Ureter (tissue), 1 donor: ENCODE measurements around the gene MEIS2. TPM values are rescaled to one million over a fixed set of nuclear protein-coding genes. Genes with fewer than 3 reads are reported as not detected.

Source experiments
- DNase-seq: peaks from one replicate; pipeline ENCODE4 v3.0.0-alpha.2; 2020; ENCODE audit warnings: low spot score
- total RNA-seq: library from RNA; stranded (reverse); gene quantifications from one replicate; pipeline ENCODE4 v1.2.4, GENCODE V29; 2023
- donor health status: DM: yes; HTN: yes; CAD: no.

Gene MEIS2
- total RNA-seq, 1 donor from 2014 or later = 74.8 TPM

DNA sequence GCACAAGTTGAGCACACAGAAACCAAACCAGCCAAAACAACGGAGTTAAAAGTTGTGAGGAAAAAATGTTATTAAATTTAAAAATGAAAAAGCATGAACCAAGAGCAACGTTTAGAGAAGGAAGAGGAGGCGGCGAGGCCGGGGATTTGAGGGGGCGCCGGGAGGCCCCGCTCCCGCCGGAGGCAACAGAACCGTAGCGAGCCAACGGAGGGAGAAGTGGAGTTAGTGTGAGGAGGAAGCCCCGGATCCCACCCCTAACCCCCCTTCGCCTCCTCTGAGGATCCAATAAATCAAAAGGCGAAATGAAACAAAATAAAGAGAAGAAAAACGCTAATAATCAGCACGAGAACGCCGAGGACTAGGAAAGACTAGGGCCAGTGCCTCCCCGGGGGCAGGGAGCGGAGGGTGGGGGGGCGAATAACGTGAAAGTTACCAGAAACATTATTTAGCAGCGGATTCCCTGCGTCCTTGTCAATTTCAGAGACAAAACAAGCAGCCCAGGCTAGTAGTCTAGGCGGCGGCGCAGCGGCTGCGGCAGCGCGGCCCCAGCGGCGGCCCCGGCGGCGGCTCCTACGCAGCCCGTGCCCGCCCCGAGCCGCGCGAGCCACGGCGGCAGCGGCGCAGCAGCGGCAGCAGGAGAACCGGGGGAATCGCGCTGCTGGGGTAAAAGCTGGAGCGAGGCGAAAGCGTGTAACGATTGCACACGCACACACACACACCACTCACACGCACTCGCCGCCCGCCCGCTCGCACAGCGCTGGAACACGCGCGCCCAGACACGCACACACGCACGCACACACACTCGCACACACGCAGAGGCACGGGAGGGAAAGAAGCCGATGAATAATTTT is 1.7 kb downstream of the MEIS2 start:
- DNase-seq = no peak

GRCh38 chr15:37097144-37097919 is 3.0 kb downstream of the MEIS2 start:
- no peak for DNase-seq

DNA sequence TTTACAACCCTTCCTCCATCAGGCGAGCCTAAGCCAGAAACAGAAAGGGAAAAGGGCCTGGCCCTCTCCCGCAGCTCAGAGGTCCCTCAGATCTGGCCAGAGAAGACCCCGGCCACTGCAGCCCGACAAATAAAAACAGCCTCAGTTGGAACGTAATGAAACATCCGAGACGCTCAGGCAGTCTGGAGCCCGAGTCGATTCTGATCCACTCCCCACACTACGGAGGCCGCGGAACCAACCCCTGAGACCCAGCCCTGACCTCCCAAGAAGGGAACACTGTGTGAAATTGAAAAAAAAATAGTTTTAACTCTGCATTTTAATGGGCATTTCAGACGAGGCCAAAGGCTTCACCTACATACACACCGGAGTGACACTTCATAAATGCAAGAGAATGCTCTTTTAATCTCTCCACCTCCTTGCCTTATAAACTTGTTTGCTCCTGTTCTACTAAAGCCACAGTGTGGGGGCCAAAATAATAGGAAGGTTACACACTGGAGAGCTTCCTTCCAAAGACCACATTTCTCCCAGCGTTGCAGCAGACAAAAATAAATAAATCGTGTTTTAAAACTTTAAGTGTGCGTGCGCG is 3.7 kb downstream of the MEIS2 start:
- DNase-seq = no peak

DNA sequence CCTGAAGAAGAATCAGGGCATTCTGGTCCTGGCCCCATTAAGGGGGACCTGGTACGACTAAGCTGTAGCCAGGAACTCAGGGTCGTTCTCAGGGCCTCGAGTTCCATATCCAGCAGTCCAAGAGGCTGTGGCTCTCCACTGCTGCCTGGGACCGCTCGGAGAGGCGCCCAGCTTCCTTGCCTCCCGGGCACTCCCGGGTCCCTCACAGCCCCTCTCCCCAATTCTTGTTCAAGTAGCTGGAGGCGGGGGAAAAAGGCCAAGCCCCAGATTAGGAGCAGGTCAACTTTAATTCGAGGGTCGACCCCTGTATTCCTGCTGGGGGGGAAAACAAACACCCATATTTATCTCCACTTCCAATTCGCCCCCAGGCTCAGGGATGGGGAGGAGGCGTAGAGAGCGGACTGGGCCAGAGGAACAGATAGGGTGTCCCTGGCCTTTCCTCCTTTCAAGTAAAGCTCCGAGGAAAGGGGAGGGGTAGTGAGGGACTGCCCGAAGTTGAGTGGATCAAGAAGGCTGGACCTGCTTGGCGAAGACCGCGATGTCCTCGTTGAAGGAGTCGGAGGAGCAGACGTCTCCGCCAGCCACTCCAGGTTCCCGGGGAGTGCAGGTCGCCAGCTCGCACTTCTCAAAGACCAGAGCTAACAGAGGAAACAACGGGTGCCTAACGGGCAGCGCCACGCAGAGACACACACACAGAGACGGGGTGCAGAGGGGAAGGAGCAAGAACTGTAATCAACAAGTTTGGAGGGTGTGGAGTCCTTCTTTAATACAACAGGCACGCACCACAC is 4.4 kb downstream of the MEIS2 start:
- no peak for DNase-seq

GRCh38 chr15:37094915-37095711 is 5.2 kb downstream of the MEIS2 start:
- DNase-seq = no peak

- DNase-seq = no peak
Measured at GRCh38 chr15:37094333-37094914, 5.9 kb downstream of the MEIS2 start.

DNA sequence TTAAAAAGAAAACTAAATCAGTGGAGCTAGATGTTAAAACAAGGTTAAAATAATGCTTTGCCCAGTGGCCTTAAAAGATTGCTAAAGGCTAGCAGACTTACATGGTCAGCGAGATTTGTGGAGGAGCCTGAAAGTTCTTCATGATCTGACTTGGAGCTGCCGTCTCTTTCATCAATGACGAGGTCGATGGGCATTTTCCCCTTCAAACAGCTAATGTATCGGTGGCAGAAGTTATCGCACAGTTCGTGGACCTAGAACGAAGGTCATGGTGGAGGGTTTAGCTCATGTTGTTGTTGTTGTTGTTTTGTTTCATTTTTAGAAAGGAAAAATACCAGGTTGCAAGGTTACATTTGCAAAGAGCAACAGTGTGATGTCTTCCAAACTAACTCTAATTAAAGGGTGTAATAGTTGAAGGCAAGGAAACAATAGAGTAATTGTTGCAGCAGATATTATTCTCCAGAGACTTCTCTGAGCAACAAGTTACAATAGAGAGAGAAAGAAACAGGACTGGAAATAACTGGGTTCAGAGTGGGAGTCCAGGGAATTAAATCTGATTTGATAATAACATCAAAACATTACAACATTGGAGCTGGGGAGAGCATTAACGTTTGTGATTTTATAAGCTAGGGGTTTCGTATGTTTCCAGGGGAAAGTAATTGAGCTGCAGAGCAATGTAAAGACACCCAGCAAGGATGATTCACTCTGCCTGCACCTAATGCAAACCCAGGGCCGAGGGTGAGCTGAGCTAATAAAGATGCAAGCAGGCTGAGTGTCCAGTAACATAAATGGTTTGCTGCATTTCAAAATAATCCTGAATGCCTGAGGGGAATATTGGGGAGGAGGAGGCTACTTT is 6.6 kb downstream of the MEIS2 start:
- no peak for DNase-seq

DNA sequence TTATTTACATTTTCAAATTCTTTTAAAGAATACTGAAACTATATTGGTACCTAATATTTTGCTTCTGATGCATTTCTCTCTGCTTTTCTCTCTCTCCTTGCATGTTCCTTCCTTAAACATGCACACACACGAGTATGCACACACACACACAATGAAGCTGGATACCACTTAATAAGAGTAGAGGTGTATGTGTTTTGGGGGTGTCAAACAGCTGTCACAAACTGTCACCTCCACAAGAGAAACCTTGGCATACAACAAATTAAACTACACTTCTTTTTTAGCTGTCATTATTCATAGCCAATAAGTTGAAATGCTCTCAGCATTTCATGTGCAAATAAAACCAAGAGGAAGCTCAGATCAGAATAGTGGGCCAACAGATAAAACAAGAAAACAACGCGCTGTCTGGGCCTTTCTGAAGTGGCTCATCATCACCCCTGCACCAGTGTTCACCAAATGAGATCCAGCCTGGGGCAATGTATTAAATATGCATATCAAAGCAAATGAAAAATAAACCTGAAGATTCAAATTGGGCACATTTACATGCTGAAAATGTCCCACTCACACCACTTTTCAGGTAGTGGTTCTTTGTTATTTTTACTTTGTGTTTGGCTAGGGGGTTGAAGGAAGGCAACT is 9.7 kb downstream of the MEIS2 start:
- DNase-seq = no peak

DNA sequence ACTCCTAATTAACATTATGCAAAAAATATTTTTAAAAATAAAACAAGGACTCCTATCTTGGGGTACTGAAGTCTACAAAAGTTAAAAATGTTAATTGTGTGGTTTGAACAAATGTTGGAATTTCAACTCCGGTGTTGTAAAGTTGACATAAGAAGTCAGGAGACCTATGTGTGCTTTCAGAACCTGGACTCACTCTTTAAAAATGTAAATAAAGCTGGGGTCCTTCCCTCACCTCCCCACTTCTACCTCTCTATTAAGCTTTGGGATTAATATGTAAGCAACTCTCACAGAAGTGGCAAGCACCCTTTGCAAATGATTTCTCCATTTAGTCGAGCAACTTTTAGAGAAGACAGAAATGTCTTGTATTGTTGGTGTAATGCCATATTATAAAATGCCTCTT is 11.9 kb downstream of the MEIS2 start:
- DNase-seq = no peak

GRCh38 chr15:37087131-37087588 is 13.2 kb downstream of the MEIS2 start:
- DNase-seq = no peak

DNA sequence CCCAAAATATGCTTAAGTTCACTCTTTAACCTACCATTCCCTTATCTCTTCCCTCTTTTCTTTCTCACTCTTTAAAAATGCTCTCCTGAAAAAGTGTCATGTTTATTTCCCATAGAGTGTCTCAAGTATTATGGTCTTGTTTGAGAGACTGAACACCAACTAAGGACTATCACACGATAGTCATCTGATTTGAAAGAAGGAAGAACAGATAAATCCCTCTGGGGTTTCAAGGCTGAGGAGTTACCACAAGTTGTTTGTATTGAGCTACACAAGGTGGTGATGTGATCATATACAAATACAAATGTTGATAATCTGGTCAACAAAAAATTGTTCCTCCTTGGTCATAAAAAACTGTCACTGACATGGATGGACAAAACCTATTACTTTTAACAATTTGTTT is 13.8 kb downstream of the MEIS2 start:
- DNase-seq = no peak

DNA sequence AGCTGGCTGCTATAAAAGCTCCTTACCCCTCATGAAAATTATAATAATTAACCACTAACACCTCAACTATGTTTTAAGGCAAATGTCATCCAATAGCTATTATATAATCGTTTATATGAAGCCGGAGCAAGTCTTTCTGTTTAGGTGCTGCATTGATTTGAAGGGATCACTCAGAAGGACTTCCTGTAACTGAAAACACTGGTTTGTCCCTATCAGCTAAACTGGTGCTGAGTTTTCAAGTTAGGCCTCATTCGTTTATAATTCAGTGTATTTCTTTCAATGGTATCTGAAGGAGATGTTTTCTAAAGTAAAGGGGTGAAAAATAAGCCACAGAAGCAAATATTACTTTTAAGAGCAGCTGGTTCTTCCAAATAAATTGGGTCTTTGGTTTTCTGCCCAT is 14.2 kb downstream of the MEIS2 start:
- DNase-seq = no peak

- no peak for DNase-seq
Measured at GRCh38 chr15:37084602-37085001, 15.7 kb downstream of the MEIS2 start.

DNA sequence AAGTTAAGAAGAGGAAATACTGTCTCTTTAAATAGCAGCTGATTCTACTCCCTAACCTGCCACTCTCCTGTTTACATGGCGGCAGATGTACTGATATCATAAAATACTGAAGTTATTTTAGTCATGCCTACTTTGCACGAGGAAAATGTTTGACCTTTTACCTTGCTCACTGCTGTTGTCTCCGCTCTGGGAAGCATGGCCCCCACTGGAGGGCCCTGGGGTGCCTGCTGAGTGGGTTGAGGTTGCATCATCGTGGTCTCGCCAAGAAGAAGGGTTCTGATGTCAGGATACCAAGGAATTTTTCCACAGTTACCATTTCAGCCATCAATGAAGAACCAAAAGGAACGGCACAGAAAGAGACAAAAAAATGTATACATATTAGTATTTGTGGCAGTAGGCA is 16.7 kb downstream of the MEIS2 start:
- DNase-seq = no peak

GRCh38 chr15:37081983-37082382 is 18.4 kb downstream of the MEIS2 start:
- no peak for DNase-seq

GRCh38 chr15:37080261-37080921 is 20.0 kb downstream of the MEIS2 start:
- DNase-seq = no peak

GRCh38 chr15:37079726-37080125 is 20.6 kb downstream of the MEIS2 start:
- no peak for DNase-seq

GRCh38 chr15:37078566-37078965 is 21.8 kb downstream of the MEIS2 start:
- DNase-seq = no peak
